Neural progenitor cell (in vitro differentiated cells): ENCODE results near the gene TSPAN18. TPM values are rescaled to one million over a fixed set of nuclear protein-coding genes. Genes with fewer than 3 reads are reported as not detected.

ENCODE experiments used
- DNase-seq: peaks from one replicate; pipeline ENCODE4 v3.0.0-alpha.2; 2016; ENCODE audit warnings: low spot score
- H2AFZ ChIP-seq: fragments of 200-600 bp; sonication (generic); replicated peaks from 2 replicates; pipeline ENCODE4 v1.6.1; 2016; ENCODE audit warnings: antibody characterized with exemption
- H3F3A ChIP-seq: fragments of 200-600 bp; sonication (generic); 2 replicates; pipeline ENCODE4 v1.6.1; 2016; ENCODE audit warnings: antibody characterized with exemption, low read depth
- H3K27ac ChIP-seq: fragments of 200-600 bp; sonication (generic); 2 replicates; pipeline ENCODE4 v1.5.1; 2016; ENCODE audit warnings: mild to moderate bottlenecking
- H3K27me3 ChIP-seq: fragments of 200-600 bp; sonication (generic); 2 replicates; pipeline ENCODE4 v1.6.1; 2016; ENCODE audit warnings: mild to moderate bottlenecking, moderate library complexity
- H3K36me3 ChIP-seq: fragments of 200-600 bp; sonication (generic); 2 replicates; pipeline ENCODE4 v1.5.1; 2016
- H3K4me1 ChIP-seq: fragments of 200-600 bp; sonication (generic); 2 replicates; pipeline ENCODE4 v1.6.1; 2016; ENCODE audit warnings: mixed run types
- H3K4me2 ChIP-seq: fragments of 200-600 bp; sonication (generic); 2 replicates; pipeline ENCODE4 v1.6.1; 2016
- H3K4me3 ChIP-seq: fragments of 200-600 bp; sonication (generic); 2 replicates; pipeline ENCODE4 v1.5.1; 2016
- H3K79me2 ChIP-seq: fragments of 200-600 bp; sonication (generic); 2 replicates; pipeline ENCODE4 v1.6.1; 2016; ENCODE audit warnings: low read depth
- H3K9ac ChIP-seq: fragments of 200-600 bp; sonication (generic); 2 replicates; pipeline ENCODE4 v1.6.1; 2016
- H3K9me3 ChIP-seq: fragments of 200-600 bp; sonication (generic); 2 replicates; pipeline ENCODE4 v1.5.1; 2016; ENCODE audit warnings: low read depth
- H4K20me1 ChIP-seq: fragments of 200-600 bp; sonication (generic); 2 replicates; pipeline ENCODE4 v1.6.1; 2016; ENCODE audit warnings: low read depth
- H3K27ac Mint-ChIP-seq: 3 replicates; pipeline ENCODE4 v1.8.0; 2021; ENCODE audit warnings: mixed read lengths
- H3K27me3 Mint-ChIP-seq: 2 replicates; pipeline ENCODE4 v1.8.0; 2022; ENCODE audit warnings: low read depth, mild to moderate bottlenecking, inconsistent platforms, moderate library complexity, mixed read lengths; ENCODE audit not compliant: insufficient read depth
- H3K36me3 Mint-ChIP-seq: 3 replicates; pipeline ENCODE4 v1.8.0; 2021; ENCODE audit warnings: mixed read lengths
- H3K4me1 Mint-ChIP-seq: 3 replicates; pipeline ENCODE4 v1.8.0; 2021; ENCODE audit warnings: mixed read lengths
- H3K4me3 Mint-ChIP-seq: 3 replicates; pipeline ENCODE4 v1.8.0; 2021; ENCODE audit warnings: mild to moderate bottlenecking, moderate library complexity, mixed read lengths
- H3K9me3 Mint-ChIP-seq: 3 replicates; pipeline ENCODE4 v1.8.0; 2020; ENCODE audit warnings: mixed read lengths
- CTCF ChIP-seq: fragments of 200-600 bp; sonication (generic); IDR thresholded peaks from 2 replicates; pipeline ENCODE4 v1.5.1; 2017; ENCODE audit warnings: antibody characterized with exemption, mild to moderate bottlenecking
- EZH2 ChIP-seq: fragments of 200-600 bp; sonication (generic); IDR thresholded peaks from 2 replicates; pipeline ENCODE4 v1.6.1; 2017; ENCODE audit warnings: antibody characterized with exemption, mild to moderate bottlenecking, moderate library complexity
- EZH2phosphoT487 ChIP-seq: fragments of 200-600 bp; sonication (generic); IDR thresholded peaks from 2 replicates; pipeline ENCODE4 v1.6.1; 2017; ENCODE audit warnings: antibody characterized with exemption
- total RNA-seq: library from RNA; depleted of rRNA; stranded (reverse); fragments of >200 nt; gene quantifications from 2 replicates; pipeline ENCODE4 v1.2.3, GENCODE V29; 2015; ENCODE audit warnings: low replicate concordance

Gene TSPAN18
- total RNA-seq, 1 donor from 2014 or later = 16.5 TPM

- Histone ChIP-seq H3K4me2 (no peak overlapping the region), H3F3A (peaks cover 12% of the 10 kb centered on the region), H3K36me3 (no peaks in the 10 kb centered on the region), H3K27me3 (peaks cover 3% of the 10 kb centered on the region), H2AFZ (no peak overlapping the region), H3K79me2 (no peaks in the 10 kb centered on the region), H3K4me3 (no peak overlapping the region), H4K20me1 (no peaks in the 10 kb centered on the region), H3K4me1 (peaks cover 18% of the 10 kb centered on the region), H3K9me3 (no peaks in the 10 kb centered on the region), H3K9ac (no peak overlapping the region), H3K27ac (no peak overlapping the region)
- DNase-seq = no peak
- TF ChIP-seq EZH2phosphoT487 (no peak), CTCF (no peak), EZH2 (no peak)
- H3K27ac Mint-ChIP-seq = no peak overlapping the region
- H3K27me3 Mint-ChIP-seq = peaks cover 22% of the 10 kb centered on the region
- no peaks in the 10 kb centered on the region for H3K9me3 Mint-ChIP-seq
- peaks cover 54% of the 10 kb centered on the region for H3K4me1 Mint-ChIP-seq
- H3K4me3 Mint-ChIP-seq = no peak overlapping the region
- H3K36me3 Mint-ChIP-seq = no peaks in the 10 kb centered on the region
Measured at GRCh38 chr11:44718057-44718456, 8.7 kb upstream of the TSPAN18 start.

- peaks cover 22% of the 10 kb centered on the region for H3K27me3 Mint-ChIP-seq
- no peaks in the 10 kb centered on the region for H3K79me2 ChIP-seq
Measured at GRCh38 chr11:44718612-44719390, 8.0 kb upstream of the TSPAN18 start.

GRCh38 chr11:44725016-44725685, 1.6 kb upstream of the TSPAN18 start:
- H3K4me3 ChIP-seq = no peak overlapping the region
- Mint-ChIP-seq H3K9me3 (no peaks in the 10 kb centered on the region), H3K4me3 (peak overlapping the region; percentile 83), H3K27ac (peak overlapping the region; percentile 83), H3K27me3 (peaks cover 19% of the 10 kb centered on the region), H3K4me1 (peaks cover 61% of the 10 kb centered on the region), H3K36me3 (no peaks in the 10 kb centered on the region)
- H3K27ac ChIP-seq = no peak overlapping the region
- peaks cover 24% of the 10 kb centered on the region for H4K20me1 ChIP-seq
- H3K4me1 ChIP-seq = peaks cover 47% of the 10 kb centered on the region
- H3F3A ChIP-seq = peaks cover 52% of the 10 kb centered on the region
- DNase-seq = no peak
- no peak overlapping the region for H3K9ac ChIP-seq
- peaks cover 11% of the 10 kb centered on the region for H3K27me3 ChIP-seq
- TF ChIP-seq CTCF = no peak
- no peak for TF ChIP-seq EZH2
- TF ChIP-seq EZH2phosphoT487 = no peak
- H3K79me2 ChIP-seq = peaks cover 22% of the 10 kb centered on the region
- H3K9me3 ChIP-seq = no peaks in the 10 kb centered on the region
- peak overlapping the region; percentile 97 for H3K4me2 ChIP-seq
- no peaks in the 10 kb centered on the region for H3K36me3 ChIP-seq
- H2AFZ ChIP-seq = no peak overlapping the region

More at GRCh38 chr11:44718612-44719390, 8.0 kb upstream of the TSPAN18 start:
- H3K4me2 ChIP-seq = no peak overlapping the region
- H3K4me3 ChIP-seq = no peak overlapping the region
- no peak for TF ChIP-seq EZH2phosphoT487
- no peak for TF ChIP-seq EZH2
- TF ChIP-seq CTCF = no peak
- no peaks in the 10 kb centered on the region for H3K9me3 Mint-ChIP-seq
- no peaks in the 10 kb centered on the region for H3K36me3 ChIP-seq
- no peak overlapping the region for H3K27ac ChIP-seq
- peaks cover 51% of the 10 kb centered on the region for H3K4me1 Mint-ChIP-seq
- no peaks in the 10 kb centered on the region for H3K36me3 Mint-ChIP-seq
- no peak for DNase-seq
- peak overlapping the region; percentile 1 for H3K27ac Mint-ChIP-seq
- H3K4me1 ChIP-seq = peaks cover 18% of the 10 kb centered on the region
- H3K9me3 ChIP-seq = no peaks in the 10 kb centered on the region
- no peaks in the 10 kb centered on the region for H4K20me1 ChIP-seq
- H3K9ac ChIP-seq = no peak overlapping the region
- H3F3A ChIP-seq = peaks cover 12% of the 10 kb centered on the region
- H3K27me3 ChIP-seq = peaks cover 6% of the 10 kb centered on the region
- H3K4me3 Mint-ChIP-seq = peak overlapping the region; percentile 18
- no peak overlapping the region for H2AFZ ChIP-seq
